NCI-H2171 (cell line): ENCODE results near the gene ESYT3.
"Not testable (repeated sequence)": the region's sequence is repeated elsewhere in the genome, so short reads cannot be mapped to it uniquely, and the experiment has no call there.

Experiments used
- DNase-seq: peaks from one replicate; lab custom pipeline; 2025; lab: John Stamatoyannopoulos, UW

Gene ESYT3

GRCh38 chr3:138443091-138443490 lies 8.7 kb downstream of the ESYT3 start:
- DNase-seq, result no peak

GRCh38 chr3:138443521-138444503 lies 9.4 kb downstream of the ESYT3 start:
- DNase-seq, result no peak

- DNase-seq, result no peak
Measured at GRCh38 chr3:138445236-138445635, 10.8 kb downstream of the ESYT3 start.

GRCh38 chr3:138445654-138446053 lies 11.2 kb downstream of the ESYT3 start:
- DNase-seq, result no peak

- DNase-seq, result no peak
Measured at GRCh38 chr3:138448631-138449030, 14.2 kb downstream of the ESYT3 start.

- DNase-seq, result no peak
Measured at GRCh38 chr3:138449490-138449889, 15.1 kb downstream of the ESYT3 start.

- no peak for DNase-seq
Measured at GRCh38 chr3:138450181-138450580, 15.8 kb downstream of the ESYT3 start.

- DNase-seq, result no peak
Measured at GRCh38 chr3:138450704-138451424, 16.4 kb downstream of the ESYT3 start.

GRCh38 chr3:138451595-138452162 lies 17.3 kb downstream of the ESYT3 start:
- DNase-seq, result no peak

- no peak for DNase-seq
Measured at GRCh38 chr3:138452436-138452835, 18.0 kb downstream of the ESYT3 start.

- DNase-seq, result not testable (repeated sequence)
Measured at GRCh38 chr3:138453940-138454339, 19.5 kb downstream of the ESYT3 start.

GRCh38 chr3:138455801-138456716 lies 21.6 kb downstream of the ESYT3 start:
- no peak for DNase-seq

GRCh38 chr3:138456961-138457862 lies 22.8 kb downstream of the ESYT3 start:
- DNase-seq, result no peak

GRCh38 chr3:138457863-138458735 lies 23.7 kb downstream of the ESYT3 start:
- no peak for DNase-seq

GRCh38 chr3:138458774-138459499 lies 24.5 kb downstream of the ESYT3 start:
- DNase-seq, result no peak

- DNase-seq, result peak; percentile 38
Measured at GRCh38 chr3:138459619-138460535, 25.5 kb downstream of the ESYT3 start.

- DNase-seq, result no peak
Measured at GRCh38 chr3:138460536-138461205, 26.3 kb downstream of the ESYT3 start.
